Stimulated activated CD4-positive, alpha-beta T cell treated with anti-CD3 and anti-CD28 coated beads, Interleukin-2, amount 100 ng/mL, for 24 hours (primary cell): ENCODE results near the gene DMRTB1.

ENCODE experiments used
- DNase-seq, 2 donors: peaks; one replicate each; pipeline ENCODE4 v3.0.0-alpha.2; 2020

Gene DMRTB1

DNA sequence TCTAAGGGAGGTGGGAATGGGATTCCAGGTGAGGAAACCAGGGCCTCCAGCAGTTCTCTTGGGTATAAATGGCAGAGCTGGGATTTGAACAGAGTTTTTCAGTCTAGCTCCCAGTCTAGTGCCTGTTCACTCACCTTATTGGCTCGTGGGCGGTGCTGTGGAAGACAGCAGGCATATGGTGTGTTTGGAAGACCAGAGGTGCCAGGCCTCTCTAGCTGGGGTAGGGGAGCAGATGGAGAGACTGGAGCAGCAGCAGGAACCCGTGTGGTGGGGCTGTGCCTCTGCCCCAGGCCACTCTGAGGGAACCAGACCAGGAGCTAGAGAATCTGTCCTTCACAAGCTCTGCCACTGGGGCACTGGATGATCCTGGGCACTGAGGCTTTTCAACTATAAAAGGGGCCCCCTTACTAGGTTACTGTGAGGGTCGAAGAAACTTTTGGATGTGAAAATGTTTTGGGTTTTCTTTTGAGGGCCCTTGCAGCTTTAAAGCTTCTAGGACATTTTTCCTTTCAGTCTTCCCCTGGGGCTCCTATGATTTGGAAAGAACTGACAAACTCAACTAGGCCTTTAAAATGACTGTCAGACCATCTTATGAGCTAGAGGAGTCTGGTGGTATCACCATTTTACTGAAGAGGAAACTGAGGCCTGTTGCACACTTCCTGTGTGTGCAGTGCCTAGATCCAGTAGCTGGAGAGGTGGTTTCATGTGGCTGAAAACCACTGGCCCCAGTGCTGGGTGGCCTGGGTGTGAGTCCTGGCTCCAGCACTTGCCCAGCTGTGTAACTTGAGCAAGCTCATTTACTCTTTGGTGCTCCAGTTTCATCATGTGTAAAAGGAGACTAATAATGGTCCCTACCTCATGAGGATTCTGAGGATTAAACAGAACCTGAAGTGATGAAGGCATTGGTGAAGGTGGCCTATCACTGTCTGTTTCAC, 6.1 kb downstream of the DMRTB1 start:
- DNase-seq = no peak

DNA sequence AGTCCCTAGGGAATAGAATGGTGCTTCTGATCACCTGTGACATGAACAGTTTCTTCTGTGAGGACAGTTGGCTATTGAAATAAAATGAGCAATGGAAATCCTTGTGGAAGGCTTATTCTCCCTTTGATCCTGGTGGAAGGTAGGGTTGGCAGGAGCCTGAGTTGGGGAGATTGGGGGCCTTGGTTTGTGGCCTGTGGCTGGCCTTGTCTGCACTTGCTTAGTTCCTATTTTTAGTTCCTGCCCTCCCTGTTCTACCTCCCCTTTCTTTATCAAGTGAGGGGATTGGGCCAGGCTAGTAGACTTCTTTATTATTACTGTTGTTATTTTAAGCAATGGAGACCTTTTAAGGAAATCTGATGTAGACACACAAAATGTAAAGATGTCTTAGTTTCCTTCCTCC, 8.2 kb downstream of the DMRTB1 start:
- DNase-seq = no peak

DNA sequence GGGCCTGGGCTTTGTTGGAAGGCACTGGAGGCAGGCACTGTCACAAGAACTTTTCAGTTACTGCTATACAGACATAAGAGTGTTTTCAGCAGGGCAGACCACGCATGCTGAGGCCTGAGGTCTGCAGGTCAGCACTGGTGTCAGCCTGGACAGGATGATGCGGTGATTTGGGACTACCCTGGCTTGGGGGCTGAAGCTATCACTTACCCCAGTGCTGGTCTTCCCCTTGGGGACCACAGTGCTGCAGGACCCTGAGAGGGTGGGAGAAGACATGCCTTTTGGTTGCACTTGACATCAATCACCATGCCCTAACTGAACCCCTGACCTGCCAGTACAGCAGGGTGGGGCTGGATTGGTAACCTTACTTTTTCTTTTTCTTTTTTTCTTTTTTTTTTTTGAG, 9.2 kb downstream of the DMRTB1 start:
- no peak for DNase-seq

DNA sequence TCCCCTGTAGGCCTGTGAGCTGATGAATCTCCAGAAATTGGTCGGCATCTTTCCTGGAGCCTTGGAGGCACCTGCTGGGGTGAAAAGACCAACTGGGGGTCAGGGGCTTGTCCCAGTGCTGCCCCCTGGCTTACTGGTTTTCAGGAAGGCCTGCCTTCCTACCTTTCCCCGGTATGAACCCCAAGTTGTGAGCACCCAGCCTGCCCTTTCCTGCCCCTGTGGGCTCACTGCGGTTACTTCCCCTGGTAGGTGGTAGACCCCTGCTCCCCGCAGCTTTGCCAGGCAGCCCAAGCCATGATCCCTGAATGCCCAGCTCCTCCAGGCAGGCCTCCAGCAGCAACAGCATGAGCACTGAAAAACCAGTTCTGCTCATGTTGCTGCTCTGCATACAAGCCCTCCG, 10.2 kb downstream of the DMRTB1 start:
- no peak for DNase-seq

DNA sequence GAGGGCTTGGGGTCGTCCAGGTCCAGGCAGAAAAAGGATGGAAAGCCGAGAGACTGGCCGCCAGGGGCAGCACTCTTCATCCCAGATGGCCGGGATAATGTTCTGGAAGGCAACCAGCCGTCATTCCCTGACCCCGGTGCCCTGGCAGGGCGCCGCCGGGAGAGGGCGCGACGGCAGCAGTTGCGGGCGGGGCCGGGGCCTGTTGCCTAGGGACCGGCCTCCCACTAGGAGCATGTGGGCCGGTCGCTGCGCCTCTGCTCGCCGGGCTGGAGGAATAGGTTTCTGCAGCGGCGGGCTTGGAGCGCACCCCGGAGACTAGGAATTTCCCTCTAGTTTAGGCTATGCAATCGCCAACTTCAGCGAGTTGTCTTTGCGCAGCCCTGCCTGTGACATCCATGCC, 11.0 kb downstream of the DMRTB1 start:
- DNase-seq = no peak

DNA sequence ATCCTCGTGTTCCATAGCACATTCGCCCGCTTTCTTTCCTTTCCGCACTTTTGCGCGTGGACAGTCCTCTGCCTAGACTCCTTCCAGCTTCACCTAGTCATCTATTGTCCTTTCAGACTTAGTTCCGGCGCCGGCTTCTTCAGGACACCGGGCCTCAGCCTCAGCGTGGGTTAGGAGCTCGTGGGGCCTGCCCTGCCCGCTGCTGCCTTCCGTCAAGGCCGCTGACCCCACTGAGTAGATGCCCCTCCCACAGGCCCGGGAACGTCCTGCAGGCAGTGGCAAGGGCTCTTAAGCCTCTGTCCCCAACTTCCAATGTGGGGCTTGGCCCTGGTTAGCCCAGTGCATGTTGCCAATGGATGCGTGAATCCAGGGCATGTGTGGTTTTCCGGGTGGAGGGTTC, 11.4 kb downstream of the DMRTB1 start:
- DNase-seq = no peak

DNA sequence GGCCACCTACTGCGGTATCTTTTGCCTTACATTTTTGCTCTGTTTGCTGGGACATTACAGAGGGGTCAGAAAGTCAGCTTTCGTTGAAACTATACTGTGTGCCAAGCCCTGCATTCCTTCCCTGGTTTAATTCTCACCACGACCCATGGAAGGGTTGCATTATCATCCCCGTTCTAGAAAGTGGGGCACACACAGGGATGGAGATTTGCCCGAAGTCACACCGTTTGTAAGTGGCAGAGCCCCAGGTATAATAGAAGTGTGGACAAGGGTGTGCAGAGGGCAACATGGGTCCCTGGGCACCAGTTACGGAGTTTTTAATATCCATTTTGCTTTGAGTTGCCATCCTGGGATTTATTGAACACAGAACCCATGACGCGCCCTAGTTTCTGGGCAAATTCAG, 11.8 kb downstream of the DMRTB1 start:
- no peak for DNase-seq

DNA sequence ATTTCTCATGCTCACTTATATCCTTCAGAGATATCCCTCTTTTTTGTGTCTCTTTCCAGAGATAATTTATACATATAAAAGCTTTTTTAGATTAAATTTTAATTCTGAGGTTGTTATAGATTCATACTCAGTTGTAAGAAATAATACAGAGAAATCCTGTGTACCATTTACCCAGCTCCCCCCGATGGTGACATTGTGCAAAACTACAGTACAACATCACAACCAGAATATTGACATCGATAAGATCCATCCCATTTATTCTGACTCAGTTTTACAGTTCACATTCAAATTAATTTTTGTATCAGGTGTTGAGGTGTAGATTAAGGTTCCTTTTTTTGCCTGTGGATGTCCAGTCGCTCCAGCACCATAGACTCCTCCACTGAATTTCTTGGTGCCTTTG, 14.3 kb downstream of the DMRTB1 start:
- DNase-seq = no peak

DNA sequence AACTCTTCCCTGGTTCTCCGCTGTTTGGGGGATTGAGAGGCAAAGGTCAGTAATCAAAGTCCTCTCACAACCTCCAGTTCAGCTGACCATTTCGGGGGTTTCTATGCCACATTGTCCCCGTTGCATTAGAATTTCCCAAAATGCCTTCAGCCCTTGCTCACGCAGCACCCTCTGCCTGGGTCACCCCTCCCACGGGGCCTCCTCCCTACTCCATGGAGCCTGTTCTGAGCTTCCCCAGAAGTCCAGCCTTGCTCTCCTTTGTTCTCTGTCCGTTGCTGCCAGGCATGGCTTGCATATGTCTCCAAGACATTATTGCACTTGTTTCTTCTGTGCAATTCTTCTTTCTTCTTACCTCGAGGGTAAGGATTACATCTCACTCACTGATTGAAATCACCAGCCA, 16.5 kb downstream of the DMRTB1 start:
- no peak for DNase-seq

DNA sequence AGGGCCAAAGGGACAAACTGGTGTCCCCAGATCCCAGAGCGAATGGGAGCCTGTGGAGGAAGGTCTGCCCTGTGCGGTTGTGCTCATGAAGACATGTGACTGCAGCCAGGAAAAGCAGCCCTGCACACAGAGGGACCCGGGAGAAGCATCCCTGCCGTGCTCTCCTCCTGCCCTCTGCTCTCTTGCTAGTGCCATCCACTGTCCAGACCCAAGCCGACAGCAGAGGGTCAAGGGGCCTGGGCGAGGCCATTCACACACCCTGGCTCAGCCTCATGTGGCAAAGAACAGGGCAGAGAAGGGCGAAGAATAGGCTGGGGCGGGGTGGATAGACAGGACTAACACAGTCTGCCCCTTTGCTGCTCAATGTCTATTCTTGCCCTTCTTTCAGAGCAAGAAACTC, 17.4 kb downstream of the DMRTB1 start:
- no peak for DNase-seq

DNA sequence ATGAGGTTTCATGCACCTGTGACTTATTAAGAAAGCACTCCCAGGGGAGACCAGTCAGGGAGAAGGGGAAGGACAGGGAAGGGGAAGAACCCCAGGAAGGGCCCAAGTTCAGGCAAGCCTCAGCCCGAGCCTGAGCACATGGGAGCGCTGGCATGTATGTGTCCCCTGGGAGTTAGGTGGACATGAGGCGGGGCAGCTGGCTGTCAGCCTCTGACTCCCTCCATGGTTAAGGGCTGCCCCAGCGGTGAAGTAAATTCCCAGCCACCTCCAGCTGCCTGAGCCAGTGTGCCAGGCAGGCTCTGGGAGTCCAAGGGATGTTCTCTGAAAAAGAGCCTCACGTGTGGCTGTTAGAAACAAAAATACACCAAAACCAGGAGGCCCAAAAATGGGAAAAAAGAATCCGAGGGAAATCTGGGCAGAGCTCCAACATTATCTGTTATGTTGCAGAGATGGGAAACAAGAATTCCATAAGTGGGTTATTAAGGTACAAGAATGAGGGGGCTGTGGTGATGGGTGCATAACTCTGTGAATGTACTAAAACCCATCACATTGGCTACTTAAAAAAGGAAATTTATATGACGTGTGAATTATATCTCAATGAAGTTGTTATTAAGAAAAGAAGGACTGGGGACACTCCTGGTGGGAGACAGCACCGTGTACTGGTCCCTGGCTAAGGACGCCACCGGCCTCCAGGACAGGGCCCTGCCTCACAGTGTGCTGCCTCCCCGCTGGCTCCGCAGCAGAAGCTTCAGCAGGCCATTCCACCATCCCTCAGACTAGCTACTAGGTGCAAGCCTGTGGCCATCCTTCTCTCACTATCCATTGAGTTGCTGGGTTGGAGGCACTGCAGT, 18.7 kb downstream of the DMRTB1 start:
- DNase-seq = no peak

DNA sequence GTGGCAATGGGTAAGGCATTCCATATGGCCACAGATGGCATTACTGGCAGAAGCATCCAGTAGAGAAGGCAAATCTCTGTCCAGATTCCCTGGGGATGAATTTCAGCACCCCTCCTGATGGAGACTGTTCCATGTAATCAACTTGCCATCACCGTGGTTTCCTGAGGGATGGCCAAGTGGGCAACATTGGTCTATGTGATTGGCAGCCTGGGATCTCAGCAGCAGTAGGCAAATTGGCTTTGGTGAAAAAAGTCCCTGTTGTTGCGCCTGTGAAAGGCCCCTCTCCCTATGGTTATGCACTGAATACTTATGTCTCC, 19.3 kb downstream of the DMRTB1 start:
- DNase-seq = no peak

DNA sequence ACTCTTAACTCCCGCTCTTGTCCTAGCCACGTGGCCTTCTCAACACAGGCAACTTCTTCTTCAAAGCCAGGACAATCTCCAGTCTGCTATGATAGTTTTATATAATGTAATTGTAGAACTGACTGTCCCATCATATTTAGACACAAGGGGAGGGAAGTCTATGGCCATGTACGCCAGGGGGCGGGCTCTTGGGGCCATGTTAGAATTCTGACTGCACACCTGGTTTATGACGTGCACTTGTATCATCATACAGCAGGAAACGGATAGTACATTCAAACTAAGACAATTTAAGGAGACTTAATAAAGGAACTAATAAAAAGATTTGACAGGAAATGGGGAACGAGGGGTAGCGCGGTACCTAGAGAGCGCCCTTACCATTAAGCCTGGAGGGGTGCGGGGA, 21.5 kb downstream of the DMRTB1 start:
- no peak for DNase-seq

DNA sequence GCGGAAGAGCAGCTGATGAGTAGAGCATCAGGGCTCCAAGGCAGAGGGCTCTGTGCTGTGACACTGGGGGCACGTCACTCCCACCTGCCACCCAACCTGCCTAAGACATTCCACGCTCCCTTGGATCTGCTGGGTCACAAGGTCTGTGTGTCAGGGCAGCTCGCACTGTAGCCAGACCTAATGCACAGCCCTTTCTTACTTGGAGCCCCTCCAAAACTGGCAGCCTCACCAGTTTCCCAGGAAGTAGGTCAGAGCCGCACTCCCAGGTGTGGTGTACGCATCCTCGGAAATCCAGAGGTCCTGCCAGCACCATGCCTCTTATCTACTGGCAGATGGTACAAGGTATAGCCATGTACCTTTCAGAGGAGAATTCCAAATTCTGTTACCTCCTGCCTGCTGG, 22.3 kb downstream of the DMRTB1 start:
- no peak for DNase-seq

DNA sequence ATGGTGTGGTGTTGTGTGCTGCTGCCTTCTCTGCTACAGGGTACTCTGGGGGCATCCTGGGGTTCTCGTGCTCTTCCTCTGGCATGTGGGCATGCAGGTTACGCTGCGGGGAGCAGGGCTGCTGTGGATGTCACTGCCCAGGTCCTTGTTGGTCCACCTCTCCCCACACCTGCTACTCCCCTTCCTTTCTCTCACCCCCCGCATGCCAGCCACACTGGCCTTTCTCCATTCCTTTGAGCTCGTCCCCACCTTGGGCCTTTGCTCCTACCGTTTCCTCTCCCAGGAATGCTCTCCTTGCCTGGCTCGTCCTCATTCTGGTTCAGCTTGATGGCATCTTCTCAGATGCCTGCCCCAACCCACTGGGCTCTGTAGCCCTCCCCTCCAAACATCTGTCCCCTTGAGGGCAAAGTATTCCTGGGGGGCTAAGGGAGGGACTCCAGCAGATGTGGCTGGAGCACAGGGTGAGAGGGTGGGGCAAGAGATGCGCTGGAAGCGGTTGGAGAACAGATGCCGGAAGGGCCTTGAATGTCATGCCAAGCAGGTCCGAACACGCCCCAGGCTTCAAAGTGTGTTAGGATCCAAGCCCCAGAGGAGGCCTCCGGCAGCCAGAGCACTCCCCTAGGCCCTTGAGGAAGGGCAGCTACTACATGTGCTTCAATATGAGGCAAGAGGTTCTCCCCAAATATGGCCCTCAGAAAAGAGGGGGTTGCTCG, 23.4 kb downstream of the DMRTB1 start:
- DNase-seq = no peak

DNA sequence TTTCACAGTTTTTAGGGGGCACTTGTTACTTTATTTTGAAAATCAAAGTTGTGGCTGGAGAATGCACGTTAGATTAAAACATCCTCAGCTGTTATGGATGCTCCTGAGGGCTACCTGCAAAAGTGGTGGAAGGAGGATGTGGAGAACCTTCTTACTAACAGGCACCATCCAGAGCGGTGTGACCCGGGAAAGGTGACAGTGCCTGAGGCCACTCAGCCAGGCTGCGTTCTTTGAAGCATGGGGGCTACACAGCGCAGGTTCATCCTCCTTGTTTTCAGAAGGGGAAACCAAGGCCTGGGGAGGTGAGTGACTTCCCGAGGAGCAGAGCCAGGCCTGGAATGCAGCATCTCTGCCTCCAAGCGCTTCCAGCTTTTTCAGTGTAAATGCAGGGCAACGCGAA, 24.0 kb downstream of the DMRTB1 start:
- no peak for DNase-seq

DNA sequence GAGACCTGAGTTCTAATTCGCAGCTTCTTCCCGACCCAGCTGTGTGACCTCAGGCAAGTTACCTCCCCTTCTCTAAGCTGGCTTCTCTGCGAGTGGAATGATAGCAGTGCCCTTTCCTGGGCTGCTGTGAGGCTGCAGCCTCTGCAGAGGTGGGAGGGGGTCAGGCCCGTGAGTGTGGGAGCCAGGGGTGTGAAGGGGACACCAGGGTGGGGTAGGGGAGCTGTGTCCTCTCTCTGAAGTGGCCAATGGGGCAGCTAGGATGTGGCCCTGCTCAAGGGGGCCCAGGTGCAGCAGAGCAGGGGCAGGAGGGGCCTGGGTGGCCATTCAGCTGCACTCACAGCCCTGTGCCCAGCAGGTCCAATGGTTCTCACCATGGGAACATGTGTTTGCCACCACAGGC, 24.5 kb downstream of the DMRTB1 start:
- DNase-seq = no peak

DNA sequence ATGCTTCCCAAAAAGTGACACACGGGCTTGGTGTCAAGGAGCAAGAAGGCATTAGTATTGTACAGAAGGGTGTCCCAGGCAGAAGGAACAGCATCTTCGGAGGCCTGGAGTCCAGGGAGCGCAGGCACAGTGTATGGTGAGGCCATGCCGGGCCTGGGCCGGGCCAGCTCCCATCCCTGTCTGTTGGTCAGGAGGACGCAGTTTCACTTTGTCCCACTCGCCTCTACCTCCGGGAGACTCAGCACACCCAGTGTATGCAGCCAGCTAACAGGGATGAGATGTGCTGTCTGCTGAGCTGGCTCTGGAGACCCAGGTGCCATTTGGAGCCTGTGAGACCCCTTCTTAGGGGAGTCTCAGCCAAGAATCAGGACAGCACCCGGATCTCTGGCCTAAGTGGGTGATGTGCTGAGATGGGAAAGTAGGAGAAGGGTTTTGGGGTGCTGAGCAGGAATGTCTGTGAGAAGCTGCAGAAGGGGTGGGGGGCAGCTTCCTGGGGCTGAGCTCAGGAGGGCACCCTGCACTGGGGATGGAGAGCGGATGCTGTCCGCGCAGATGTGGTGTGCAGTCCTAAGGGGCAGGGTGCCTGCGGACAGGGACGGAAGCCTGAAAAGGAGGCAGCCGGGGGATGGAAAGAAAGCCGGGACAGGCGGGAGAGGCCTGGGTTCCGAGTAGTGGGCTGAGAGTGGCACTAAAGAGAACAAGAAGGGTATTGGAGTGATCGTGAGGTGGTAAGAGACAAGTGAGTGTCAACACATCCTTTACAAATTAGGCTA, 25.7 kb downstream of the DMRTB1 start:
- no peak for DNase-seq

DNA sequence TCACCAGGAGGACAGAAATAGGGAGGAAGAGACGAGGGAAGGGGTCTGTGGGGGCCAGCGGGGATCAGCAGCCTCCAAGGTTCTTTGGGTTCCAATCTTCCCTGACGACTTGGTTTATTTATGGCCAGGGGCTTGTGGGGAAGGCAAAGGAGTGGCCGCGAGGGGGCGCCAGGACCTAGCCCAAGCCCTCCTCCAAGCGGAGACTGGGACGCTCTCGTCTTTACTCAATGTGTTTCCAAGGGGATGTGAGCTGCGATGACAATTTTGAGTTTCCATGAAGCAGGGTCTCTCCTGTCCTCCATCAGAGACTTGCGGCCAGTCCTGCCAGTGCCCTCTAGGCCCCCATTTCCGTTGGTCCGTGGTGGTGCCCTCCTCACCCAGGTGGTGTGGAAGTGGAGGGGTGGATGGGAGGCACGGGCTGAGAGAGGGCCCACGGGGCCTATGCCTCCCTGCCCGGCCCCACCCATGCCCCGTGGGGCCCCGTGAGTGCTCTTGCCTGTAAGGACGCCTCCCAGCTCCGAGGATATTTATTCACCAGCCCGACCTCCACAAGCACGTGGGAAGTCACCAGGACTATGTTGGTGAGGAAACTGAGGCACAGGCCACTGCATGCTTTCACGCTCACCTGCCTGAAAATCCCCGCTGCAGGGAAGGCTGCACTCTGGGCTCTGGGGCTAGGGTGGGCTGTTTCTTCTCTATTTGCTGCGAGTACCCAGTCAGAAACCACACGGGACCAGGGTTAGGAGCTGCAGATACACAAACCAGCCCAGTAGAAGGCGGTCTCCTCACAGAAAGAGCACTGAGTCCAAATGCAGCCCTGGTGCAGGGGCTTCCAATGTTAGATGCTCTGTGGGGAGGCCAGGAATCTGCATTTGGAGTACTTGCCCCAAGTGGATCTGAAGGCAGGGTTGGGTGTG, 26.5 kb downstream of the DMRTB1 start:
- peak; percentile 71 to 83 for DNase-seq

DNA sequence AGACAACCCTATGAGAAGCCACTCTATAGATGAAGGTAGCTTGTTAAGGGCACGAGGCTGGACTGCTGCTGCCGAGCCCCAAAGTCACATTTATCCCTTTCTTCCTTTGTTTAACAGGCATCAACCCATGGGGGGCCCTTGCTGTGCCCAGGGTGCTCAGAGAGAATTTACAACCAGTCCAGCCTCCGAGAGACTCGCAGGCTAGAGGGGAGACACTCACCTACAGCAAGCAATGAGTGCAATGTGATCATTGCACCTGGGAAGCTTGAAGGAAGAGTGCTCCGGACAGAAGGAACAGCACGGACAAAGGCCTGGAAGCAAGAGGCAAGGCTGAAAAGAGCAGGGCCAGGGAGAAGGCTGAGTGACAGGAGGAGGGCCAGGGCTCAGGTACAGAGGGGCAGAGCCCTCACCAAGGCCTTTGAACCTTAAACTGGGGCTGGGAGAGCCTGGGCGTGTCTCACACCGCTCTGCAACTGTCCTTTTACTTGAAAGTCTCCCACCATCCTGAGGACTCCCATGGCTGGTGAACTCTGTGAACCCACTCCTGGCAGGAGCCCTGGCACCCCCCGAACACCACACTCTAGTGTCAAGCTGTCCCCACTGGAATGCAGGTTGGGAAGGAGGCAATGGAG, 27.3 kb downstream of the DMRTB1 start:
- DNase-seq = no peak

DNA sequence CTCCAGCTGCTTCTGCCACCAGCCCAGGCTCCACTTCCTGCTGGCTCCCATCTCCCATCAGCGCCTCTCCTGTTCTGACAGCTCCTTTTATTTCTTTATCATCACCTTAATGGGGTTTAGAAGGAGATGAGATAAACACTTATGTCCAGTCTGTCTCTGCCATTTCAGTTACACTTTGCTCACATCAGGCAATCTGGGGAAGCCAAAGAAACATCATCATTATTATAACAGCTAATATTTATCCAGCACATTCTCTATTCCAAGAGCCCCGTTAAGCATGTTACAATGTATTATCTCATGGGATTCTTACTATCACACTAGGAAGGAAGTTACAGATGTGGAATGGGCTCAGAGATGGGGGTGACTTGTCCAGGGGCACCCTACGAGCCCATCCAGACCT, 31.2 kb downstream of the DMRTB1 start:
- DNase-seq = no peak
